NT2/D1 (cell line): Measurements from ENCODE around the gene CYGB.

Source experiments
- SUZ12 ChIP-seq: IDR thresholded peaks from 2 replicates; pipeline ENCODE4 v1.6.1; 2011; ENCODE audit not compliant: insufficient read length, insufficient read depth; ENCODE audit errors: extremely low read depth
- YY1 ChIP-seq: IDR thresholded peaks from 2 replicates; pipeline ENCODE4 v1.6.1; 2011; ENCODE audit not compliant: insufficient read length, insufficient read depth
- ZNF274 ChIP-seq: IDR thresholded peaks from 2 replicates; pipeline ENCODE4 v1.6.1; 2011; ENCODE audit warnings: mild to moderate bottlenecking, low read depth, low read length

GRCh38 chr17:76567634-76568432, 30.3 kb upstream of the CYGB start:
- TF ChIP-seq ZNF274, result no peak
- TF ChIP-seq YY1, result no peak
- TF ChIP-seq SUZ12, result no peak
